Ovary (tissue), 3 donors: ENCODE measurements around the gene ART3.

Experiments
- CTCF ChIP-seq, 3 donors: fragments of 450-650 bp in 2 of 3; fragments of 200-600 bp in 1 of 3; IDR thresholded peaks; one replicate each; pipeline versions ENCODE4 v1.5.1 to v1.8.0; 2016 to 2022; ENCODE audit warnings: antibody characterized with exemption in 3 of 3, mild to moderate bottlenecking in 1 of 3
- EP300 ChIP-seq: sonication (generic); formaldehyde crosslinking; IDR thresholded peaks from one replicate; pipeline ENCODE4 v1.6.1; 2017; ENCODE audit warnings: antibody characterized with exemption
- POLR2A ChIP-seq: fragments of 450-650 bp; IDR thresholded peaks from one replicate; pipeline ENCODE4 v1.6.1; 2017; ENCODE audit warnings: antibody characterized with exemption, mild to moderate bottlenecking, moderate library complexity
- donor health status: DM: no; HTN: no; CAD: no.

GRCh38 chr4:76108467-76109181, 34.1 kb downstream of the ART3 start:
- TF ChIP-seq POLR2A (no peak), CTCF (IDR thresholded peaks at IDR 0.05) (no peak), EP300 (no peak)
